Epithelial cell of proximal tubule (primary cell): ENCODE data around the gene SPN. TPM values are rescaled to one million over a fixed set of nuclear protein-coding genes. Genes with fewer than 3 reads are reported as not detected.
"Not testable (repeated sequence)": the region's sequence is repeated elsewhere in the genome, so short reads cannot be mapped to it uniquely, and the experiment has no call there.

Source experiments
- DNase-seq: peaks from one replicate; pipeline ENCODE4 v3.0.0-alpha.2; 2011; ENCODE audit warnings: low read depth
- H3K4me3 ChIP-seq: 2 replicates; pipeline ENCODE4 v1.5.1; 2011; ENCODE audit warnings: low read depth, mild to moderate bottlenecking, low read length
- CTCF ChIP-seq: conservative IDR thresholded peaks from 2 replicates; pipeline ENCODE4 v1.5.1; 2012; ENCODE audit warnings: low read depth, mild to moderate bottlenecking, low read length
- total RNA-seq: library from RNA; depleted of rRNA; stranded (reverse); fragments of >200 nt; gene quantifications from 2 replicates; pipeline ENCODE4 v1.2.3, GENCODE V29; 2015

The SPN gene
- total RNA-seq, 1 donor from 2014 or later, result not detected

GRCh38 chr16:29699324-29700219 lies 36.5 kb downstream of the SPN start:
- no peak overlapping the region for H3K4me3 ChIP-seq
- no peak for TF ChIP-seq CTCF
- DNase-seq, result no peak

- peak; percentile 88 for TF ChIP-seq CTCF
- no peak overlapping the region for H3K4me3 ChIP-seq
- peak; percentile 31 for DNase-seq
Observed at GRCh38 chr16:29700253-29700987, 37.4 kb downstream of the SPN start.

- no peak for TF ChIP-seq CTCF
- no peak for DNase-seq
- no peak overlapping the region for H3K4me3 ChIP-seq
Observed at GRCh38 chr16:29701214-29701555, 38.1 kb downstream of the SPN start.

GRCh38 chr16:29702269-29702668 lies 39.2 kb downstream of the SPN start:
- H3K4me3 ChIP-seq, result no peak overlapping the region

GRCh38 chr16:29705030-29705429 lies 42.0 kb downstream of the SPN start:
- DNase-seq, result no peak
- no peak overlapping the region for H3K4me3 ChIP-seq
- no peak for TF ChIP-seq CTCF

More at GRCh38 chr16:29702269-29702668, 39.2 kb downstream of the SPN start:
- no peak for TF ChIP-seq CTCF
- no peak for DNase-seq

GRCh38 chr16:29707160-29707559 lies 44.1 kb downstream of the SPN start:
- DNase-seq, H3K4me3 ChIP-seq: not testable (repeated sequence)

- no peak for TF ChIP-seq CTCF
- DNase-seq, result no peak
- no peak overlapping the region for H3K4me3 ChIP-seq
Observed at GRCh38 chr16:29708917-29709600, 46.0 kb downstream of the SPN start.

- not testable (repeated sequence) for DNase-seq
Observed at GRCh38 chr16:29709657-29710056, 46.6 kb downstream of the SPN start.

More at GRCh38 chr16:29709657-29710056, 46.6 kb downstream of the SPN start:
- H3K4me3 ChIP-seq, result not testable (repeated sequence)
